HG03432 (cell line): ENCODE data around the gene SLC5A2.
"Not testable (repeated sequence)": the region's sequence is repeated elsewhere in the genome, so short reads cannot be mapped to it uniquely, and the experiment has no call there.

ENCODE experiments used
- ATAC-seq: cut with Tn5 transposase; IDR thresholded peaks from one replicate; pipeline ENCODE4 v1.9.1; 2021; ENCODE audit warnings: mild to moderate bottlenecking, moderate library complexity; ENCODE audit not compliant: unreplicated experiment

The SLC5A2 gene

DNA sequence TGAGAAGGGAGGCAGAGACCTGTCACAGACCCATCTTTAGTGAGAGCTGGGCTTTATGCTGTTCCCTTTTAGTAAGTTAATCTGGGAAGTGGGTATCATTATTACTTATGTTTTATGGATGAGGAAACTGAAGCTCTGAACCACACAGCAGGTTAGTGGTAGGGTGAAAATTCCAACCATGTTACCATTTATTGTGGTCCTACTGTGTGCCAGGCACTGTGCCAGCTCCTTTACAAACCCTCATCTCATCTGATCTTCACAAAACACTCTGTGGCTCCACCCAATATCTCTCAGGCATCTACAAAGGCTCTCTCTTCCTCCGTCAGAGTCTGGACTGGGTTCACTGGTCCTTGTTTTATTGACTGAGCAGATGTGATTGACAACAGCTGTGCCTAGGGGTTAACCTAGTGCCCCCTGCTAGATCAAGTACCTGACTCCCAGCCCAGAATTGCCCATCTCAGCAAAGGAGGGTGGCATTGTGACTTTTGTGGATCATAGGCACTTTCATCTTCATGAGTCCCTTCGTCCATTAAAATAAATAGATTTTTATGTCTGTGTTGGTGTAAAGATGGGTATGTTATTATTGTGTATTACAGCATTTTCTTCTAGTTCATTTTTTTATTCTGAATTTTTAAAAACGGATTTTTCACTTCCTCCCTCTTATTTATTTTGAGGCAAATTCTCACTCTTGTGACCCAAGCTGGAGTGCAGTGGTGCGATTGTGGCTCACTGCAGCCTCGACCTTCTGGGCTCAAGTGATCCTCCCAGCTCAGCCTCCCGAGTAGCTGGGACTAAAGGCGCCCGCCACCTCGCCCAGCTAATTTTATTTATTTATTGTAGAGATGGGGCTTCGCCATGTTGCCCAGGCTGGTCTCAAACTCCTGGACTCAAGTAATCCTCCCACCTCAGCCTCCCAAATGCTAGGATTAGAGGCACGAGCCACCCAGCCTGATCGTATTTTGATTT is 7.9 kb upstream of the SLC5A2 start:
- ATAC-seq = no peak

- ATAC-seq = no peak
Measured at GRCh38 chr16:31475946-31476302, 7.0 kb upstream of the SLC5A2 start.

DNA sequence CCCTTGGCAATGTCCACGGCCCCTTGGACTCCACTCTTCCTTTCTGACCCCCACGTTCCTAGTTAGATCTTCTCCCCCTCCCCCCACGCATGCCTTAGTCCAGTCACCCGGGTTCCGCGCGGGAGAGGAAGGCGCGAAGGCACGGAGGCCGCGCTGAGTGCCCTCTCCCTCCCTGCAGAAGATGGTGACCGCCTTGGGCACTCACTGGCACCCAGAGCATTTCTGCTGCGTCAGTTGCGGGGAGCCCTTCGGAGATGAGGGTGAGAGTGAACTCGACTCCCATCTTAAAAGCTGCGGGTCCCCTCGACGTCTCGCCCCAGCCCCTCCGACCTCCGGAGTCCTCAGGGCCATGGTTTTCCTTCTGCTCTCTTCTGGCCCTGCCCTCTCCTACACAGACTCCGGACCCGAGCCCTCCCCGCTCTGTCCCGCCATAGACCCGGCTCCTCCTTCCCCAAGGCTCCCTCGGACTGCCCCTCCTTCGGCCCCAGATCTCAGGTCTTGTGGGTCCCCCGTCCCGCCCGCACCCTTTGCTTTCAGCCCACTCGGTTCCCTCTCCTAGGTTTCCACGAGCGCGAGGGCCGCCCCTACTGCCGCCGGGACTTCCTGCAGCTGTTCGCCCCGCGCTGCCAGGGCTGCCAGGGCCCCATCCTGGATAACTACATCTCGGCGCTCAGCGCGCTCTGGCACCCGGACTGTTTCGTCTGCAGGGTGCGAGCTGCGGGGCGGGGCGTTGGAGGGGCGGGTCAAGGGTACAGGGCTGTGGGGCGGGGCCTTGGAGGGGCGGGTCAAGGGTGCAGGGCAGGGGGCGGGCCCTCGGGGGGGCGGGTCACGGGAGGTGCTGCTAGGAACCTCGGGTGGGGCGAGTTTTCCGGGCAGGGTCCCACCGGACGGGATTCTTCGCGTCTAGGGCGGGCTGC is 6.4 kb upstream of the SLC5A2 start:
- ATAC-seq = peak; percentile 72

DNA sequence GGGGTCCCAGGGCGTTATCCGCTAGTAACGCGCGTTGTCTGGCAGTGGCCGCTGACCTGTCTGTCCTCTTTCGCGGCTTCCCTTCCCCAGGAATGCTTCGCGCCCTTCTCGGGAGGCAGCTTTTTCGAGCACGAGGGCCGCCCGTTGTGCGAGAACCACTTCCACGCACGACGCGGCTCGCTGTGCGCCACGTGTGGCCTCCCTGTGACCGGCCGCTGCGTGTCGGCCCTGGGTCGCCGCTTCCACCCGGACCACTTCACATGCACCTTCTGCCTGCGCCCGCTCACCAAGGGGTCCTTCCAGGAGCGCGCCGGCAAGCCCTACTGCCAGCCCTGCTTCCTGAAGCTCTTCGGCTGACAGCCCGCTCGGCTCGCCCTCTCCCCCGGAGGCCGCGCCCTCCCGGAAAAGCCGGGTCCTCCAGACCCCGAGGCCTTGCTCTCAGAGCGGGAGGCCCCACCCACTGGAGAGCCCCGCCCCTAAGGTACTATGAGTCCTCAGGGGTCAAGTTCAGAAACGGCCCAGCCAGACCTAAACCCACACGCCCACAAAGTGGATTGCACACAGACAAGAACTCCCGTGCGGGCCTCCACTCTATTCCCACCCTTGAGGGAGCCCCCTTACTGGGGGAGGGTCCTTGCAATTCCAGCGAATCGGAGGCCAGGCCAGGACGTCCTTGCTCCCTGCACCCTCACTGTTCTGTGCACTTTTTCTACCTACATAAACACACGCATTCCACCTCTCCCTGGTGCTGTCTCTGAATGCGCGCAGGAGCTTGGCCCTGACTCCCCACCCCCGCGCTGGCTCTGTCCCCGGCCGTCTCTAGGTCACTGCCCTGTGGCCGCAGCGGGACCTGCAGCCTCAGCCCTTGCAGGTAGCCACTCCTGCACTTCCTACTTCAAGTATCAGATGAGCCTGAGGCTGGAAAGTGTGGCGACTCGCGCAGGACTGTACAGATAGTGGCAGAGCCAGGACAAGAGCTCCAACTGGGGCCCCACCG is 5.4 kb upstream of the SLC5A2 start:
- ATAC-seq = peak; percentile 41

DNA sequence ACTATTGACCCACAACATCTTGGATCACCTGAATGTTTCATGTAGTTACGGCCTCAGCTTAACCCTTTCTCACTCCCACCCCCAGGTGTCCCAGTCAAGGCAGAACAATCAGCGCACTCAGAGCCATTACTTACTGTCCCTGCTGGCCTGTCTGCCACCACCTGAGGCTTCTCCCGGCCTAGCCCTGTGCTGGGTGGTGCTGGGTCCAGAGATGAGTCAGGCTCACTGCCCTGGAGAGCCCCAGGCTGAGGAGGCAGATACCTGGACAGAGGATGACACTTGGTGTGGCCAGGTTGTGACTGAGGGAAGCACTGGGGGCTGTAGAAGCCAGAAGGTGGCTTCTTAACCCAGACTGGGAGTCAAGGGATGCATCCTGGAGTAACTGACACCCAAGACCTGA is 4.0 kb upstream of the SLC5A2 start:
- ATAC-seq = no peak

DNA sequence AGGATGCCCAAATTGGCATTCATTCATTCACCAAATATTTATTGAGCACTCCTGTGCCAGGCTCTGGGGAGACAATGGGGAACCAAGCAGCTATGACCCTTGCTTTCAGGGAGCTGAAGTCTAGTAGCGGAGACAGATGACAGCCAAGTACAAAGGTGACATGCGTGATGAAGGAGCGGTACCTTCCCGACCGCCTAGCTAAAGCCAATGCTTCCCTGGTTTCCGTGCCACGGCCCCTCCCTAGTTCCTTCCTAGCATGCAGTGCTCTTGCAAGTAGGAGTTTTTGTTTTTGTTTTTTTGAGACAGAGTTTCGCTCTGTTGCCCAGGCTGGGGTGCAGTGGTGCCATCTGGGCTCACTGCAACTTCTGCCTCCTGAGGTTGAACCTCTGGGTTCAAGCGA is 3.2 kb upstream of the SLC5A2 start:
- no peak for ATAC-seq

DNA sequence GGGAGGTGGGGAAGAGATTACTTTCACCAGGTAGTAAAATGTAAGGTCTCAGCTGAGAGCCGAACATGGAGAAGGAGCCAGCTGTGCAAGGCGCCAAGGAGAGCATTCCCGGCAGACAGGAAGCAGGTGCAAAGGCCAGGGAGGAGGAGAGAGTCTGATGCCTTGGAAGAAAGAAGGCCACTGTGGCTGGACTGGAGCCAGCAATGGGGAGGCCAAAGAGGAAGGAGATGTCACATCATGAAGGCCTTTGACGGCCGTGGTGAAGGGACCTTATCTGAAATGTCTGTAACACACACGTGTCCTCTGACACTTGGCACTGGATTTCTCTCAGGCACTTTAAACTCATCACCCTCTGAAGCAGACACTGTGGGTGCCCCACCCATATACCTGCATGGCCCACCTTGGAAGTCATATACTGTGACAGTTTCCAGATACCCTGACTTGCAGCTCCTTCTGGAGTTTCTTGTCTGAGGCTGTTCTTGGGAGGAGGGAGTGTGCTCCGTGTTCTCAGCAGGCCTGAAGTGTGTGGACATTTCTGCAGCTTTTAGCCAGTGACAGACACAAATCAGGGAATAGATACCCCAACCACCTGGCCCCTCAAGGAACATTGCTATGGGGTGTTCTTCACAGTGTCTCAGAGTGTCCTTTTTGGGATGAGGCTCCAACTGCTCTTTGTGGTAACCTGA is 1.9 kb upstream of the SLC5A2 start:
- no peak for ATAC-seq

DNA sequence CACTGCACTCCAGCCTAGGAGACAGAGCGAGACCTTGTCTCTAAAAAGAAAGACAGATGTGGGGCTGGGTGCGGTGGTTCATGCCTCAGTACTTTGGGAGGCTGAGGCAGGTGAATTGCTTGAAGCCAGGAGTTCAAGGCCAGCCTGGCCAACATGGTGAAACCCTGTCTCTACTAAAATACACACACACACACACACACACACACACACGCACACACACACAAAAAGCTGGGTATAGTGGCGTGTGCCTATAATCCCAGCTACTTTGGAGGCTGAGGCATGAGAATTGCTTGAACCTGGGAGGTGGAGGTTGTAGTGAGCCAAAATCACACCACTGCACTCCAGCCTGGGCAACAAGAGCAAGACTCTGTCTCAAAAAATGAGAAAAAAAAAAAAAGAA is 1.1 kb downstream of the SLC5A2 start:
- ATAC-seq = not testable (repeated sequence)

DNA sequence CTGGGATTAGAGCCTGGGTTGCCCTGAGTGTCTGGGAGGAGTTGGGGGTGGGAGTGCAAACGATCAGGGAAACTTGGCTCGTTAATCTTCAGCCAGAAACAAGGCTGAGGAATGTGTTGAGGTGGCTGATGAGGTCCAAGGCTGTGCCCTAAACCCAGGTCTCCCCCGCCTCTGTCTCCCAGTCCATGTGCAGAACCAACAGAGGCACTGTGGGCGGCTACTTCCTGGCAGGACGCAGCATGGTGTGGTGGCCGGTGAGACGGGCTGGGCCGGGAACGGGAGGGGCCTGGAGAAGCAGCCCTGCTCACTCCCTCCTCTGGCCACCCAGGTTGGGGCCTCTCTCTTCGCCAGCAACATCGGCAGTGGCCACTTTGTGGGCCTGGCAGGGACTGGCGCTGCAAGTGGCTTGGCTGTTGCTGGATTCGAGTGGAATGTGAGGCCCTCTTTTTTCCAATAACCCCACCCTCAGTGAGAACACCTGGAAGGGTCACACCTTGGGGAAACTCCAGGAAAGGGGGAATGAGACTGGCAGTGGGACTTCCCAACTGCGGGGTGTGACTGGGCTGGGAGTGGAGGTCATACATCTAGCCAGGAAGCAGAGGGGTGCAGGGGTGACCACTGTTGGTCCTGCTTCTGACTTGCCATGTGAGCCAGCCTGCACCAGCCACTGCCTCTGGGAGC is 1.7 kb downstream of the SLC5A2 start:
- no peak for ATAC-seq

DNA sequence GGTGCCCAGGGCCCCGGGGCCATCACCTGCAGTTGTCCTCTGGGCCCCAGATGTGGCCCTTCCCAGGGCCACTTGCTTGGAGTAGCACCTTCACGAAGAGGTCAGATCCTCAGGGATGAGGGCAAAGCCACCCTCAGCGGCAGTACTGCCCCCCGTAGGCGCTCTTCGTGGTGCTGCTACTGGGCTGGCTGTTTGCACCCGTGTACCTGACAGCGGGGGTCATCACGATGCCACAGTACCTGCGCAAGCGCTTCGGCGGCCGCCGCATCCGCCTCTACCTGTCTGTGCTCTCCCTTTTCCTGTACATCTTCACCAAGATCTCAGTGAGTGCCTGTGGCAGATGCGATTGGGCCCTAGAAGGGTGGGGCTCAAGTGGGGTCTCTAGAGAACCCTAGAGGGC is 2.6 kb downstream of the SLC5A2 start:
- no peak for ATAC-seq

GRCh38 chr16:31486045-31486444 is 3.1 kb downstream of the SLC5A2 start:
- ATAC-seq = no peak

DNA sequence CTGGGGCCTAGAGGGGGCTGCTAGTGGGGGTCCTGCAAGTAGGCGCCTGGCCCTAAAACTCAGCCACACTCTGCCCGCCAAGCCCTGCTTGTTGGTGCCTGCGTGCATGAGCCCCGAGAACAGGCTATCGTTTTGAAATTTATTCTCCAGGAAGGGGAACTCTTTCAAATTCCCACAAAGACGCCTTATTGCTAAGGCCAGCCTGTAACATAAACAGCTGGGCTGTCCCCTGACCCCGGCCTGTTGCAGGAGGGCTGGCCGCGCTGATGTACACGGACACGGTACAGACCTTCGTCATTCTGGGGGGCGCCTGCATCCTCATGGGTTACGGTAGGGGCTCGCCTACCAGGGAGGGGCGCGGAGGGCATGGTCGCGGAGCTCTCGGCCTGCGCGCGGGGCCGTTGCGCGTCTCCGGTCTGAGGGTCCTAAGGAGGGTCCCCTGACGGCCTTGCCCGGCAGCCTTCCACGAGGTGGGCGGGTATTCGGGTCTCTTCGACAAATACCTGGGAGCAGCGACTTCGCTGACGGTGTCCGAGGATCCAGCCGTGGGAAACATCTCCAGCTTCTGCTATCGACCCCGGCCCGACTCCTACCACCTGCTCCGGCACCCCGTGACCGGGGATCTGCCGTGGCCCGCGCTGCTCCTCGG is 4.3 kb downstream of the SLC5A2 start:
- ATAC-seq = peak; percentile 2

DNA sequence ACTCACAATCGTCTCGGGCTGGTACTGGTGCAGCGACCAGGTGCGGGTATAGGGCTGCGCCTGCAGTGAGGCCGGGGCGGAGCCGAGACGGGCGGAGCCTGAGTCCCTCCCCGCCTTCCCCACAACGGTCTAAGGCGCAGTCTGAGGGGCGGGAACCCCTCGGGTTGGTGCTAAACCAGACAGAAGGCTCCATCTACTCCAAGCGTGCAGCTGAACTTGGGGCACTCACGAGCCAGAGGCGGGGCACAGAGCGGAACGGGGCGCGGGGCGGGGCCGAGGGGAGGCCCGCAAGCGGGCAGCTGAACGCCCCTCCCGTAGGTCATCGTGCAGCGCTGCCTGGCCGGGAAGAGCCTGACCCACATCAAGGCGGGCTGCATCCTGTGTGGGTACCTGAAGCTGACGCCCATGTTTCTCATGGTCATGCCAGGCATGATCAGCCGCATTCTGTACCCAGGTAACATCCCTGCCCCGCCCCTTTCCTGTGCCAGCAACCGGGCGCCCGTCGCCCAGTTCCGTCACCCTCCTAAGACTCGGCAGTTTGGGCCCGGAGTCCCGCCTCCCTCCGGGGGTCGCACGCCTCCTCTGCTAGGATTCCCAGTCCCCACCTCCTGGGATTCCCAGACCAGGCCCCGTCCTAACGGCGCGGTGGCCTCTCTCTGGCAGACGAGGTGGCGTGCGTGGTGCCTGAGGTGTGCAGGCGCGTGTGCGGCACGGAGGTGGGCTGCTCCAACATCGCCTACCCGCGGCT is 5.0 kb downstream of the SLC5A2 start:
- peak; percentile 88 for ATAC-seq

- ATAC-seq = no peak
Measured at GRCh38 chr16:31488468-31489297, 5.8 kb downstream of the SLC5A2 start.

DNA sequence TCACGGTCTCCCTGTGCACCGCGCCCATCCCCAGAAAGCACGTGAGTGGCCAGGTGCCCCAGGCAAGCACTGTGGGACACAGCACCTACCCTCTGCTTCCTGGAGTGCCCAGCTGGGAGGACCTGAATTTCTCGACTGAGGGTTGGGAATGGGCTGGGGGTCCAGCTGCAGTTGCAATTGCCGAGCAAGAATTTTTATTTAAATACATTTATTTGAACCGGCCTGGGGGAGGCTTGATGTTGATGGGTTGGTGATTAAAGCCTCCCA is 6.3 kb downstream of the SLC5A2 start:
- ATAC-seq = no peak

DNA sequence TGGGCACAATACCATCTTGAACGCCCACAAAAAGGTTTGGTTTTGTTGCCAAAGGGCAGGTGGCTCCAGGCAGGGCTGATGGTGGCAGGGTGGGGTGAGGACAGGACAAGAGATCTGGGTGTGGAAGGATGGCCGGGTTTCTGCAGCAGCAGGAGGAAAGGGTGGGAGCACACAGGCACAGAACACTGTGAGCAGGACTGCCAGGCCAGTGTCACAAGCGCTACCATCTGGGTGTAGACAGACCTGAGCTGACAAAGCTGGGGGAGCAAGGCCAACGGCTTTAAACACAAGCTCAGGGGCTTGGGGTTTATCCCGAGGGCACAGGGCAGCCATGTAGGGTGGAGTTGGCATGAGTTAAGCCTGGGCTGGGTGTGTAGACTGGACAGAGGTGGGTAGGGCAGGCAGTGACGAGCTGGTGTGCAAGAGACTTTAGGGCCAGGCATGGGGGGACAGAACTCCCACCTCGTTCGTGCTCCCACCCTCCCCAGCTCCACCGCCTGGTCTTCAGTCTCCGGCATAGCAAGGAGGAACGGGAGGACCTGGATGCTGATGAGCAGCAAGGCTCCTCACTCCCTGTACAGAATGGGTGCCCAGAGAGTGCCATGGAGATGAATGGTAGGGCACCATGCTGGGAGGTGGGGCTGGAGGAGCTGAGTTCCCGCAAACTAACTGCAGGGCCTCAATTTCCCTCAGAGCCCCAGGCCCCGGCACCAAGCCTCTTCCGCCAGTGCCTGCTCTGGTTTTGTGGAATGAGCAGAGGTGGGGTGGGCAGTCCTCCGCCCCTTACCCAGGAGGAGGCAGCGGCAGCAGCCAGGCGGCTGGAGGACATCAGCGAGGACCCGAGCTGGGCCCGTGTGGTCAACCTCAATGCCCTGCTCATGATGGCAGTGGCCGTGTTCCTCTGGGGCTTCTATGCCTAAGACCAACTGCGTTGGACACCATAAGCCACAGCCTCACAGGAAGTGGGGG is 7.0 kb downstream of the SLC5A2 start:
- no peak for ATAC-seq
